Fibroblast of skin of right quadriceps (primary cell): ENCODE data around the gene ISYNA1.

Source experiments
- DNase-seq: peaks from one replicate; pipeline ENCODE4 v3.0.0-alpha.2; 2013

The ISYNA1 gene

DNA sequence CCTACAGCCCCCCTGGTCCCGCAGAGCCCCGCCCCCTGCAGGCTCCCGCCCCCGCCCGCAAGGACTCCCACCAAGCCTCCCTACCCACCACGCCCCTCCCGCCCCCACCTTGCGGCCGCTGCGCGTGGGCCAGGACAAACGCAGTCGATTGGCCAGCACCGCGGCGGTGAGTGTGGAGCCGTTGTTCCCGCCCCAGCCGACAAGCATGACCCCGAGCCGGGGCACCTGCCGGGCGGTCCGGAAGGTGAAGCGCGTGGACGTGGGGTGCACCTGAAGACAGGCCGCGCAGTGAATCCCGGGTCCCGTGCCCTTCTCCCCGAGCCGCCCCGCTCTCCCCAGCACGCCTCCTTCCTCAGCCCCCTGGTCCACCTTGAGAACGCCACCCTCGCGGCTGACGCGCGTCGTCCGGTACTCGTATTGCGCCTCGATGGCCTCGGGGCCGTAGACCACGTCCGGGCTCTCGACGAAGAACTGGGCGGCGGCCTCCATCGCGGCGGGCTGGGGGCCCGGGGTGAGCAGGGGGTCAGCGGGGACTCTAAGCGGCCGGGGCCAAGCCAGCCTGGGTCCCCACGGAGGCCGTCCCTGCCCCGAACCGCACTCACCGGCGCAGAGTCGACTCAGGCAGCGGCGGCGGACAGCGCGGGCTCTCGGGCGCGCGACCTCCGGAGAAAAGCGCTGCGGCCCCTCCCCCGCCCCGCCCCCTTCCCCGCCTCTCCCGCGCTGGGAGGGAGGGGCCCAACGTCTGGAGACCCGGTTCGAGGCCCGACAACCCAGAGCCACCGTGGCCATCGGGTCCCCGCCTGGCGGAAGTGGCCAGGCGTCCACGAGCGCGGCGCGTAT, at the start of gene ISYNA1:
Gene ISYNA1, minus strand, starts transcription at position 643 of the 840 bp plus-strand sequence. Its CDS starts 154 bp downstream, at position 489.
- no peak for DNase-seq

GRCh38 chr19:18486746-18487145, 48.8 kb upstream of the ISYNA1 start:
- DNase-seq: no peak

GRCh38 chr19:18484992-18485391, 47.1 kb upstream of the ISYNA1 start:
- no peak for DNase-seq

DNA sequence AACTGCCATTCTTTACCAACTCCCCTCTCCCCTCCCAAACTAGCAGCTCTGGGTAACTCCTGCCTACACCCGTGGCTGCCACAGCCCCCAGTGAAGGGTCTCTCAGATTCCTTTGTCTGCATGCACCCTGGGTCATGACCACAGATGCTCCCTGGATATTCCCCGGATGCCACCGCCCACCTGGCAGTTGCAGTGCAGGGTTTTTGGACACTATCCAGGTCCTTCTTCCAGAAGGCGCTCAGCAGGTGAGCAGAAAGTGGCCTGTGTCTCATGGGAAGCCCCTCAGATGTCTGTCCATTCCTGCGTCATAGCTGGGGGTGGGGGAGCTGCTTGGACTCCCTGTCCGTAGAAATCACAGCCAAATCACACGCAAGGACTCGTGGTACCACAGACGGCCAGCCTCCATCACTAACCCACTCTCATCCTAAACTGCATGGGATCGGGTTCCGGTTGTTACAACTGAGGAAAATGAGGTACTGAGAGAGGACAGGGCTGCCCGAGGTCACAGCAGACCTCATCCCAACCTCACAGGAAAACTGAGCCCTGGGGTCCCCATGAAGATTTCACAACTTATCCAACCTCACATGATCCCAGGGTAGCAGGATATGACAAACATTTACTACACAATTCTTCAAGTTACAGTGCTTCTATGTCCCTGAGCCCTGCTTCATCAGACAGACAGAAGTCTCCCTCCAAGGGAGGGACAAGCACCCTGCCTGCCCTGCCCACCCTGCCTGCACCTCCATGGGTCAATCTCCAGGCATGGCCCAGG, 45.4 kb upstream of the ISYNA1 start:
- DNase-seq: no peak

GRCh38 chr19:18481505-18482222, 43.7 kb upstream of the ISYNA1 start:
- no peak for DNase-seq

DNA sequence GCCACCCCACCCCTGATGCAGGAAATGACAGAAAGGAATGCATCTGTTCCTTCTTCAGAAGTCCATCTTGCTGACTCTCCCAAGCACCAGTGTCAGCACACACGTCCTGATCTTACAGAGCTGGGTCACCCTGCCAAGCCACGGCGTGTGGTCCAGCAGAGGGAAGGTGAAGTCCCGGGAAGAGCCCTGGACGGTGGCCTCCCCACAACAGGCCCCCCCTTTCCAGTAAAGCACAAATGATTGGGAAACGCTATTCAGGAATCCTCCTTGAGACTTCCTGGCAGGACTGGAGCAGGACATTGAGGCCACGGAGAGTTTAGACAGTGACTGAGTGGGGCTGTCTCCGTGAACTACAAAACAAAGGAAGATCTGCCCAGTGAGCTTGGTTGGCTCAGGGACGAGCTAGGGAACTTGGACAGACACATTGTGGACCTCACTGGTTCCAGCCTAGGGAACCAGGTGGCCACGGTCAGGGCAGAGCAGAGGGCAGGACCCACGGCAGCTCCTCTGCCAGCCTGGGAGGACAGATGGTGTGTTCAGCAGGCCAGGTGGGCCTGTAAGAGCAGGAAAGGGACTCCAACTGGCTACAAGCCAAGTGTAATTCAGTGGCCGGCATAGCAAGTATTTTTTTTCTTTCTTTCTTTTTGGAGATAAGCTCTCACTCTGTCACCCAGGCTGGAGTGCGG, 42.2 kb upstream of the ISYNA1 start:
- DNase-seq: peak; percentile 42

DNA sequence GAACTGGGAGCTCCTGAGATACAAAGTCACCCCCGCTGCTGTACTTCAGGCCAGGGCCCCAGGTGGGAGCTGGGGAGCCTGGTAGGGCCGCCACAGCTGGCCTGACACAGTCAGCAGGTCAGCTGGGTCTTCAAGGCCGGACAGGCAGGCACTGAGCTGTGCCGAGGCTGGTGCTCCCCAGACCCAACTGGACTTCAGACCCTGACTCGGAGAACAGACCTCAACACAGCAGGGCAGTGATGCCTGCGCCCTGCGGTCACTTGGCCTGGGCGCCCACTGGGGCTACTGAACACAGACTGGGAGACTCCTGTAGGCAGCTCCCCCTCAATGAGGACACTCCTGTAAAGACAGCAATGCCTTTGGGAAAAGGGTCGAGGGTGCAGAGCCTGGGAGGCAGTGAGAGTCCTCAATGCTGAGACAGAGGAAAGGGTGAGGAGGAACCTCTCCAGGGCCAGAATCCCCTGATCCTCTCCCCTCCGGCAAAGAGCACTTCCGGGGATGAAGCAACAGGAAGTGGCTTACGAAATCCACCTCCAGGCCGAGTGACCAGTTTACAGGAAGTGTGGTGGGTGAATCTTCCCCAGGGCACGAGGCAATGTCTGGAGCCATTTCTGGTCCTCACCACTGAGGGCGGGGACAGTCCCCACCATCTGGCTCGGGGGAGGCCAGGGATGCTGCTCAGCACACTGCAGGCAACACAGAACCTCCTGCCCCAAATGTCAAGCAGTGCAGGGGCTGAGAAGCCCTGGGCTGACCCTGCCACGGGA, 40.8 kb upstream of the ISYNA1 start:
- peak; percentile 81 for DNase-seq

- DNase-seq: no peak
These were observed 40.0 kb upstream of the ISYNA1 start for GRCh38 chr19:18477974-18478373.

DNA sequence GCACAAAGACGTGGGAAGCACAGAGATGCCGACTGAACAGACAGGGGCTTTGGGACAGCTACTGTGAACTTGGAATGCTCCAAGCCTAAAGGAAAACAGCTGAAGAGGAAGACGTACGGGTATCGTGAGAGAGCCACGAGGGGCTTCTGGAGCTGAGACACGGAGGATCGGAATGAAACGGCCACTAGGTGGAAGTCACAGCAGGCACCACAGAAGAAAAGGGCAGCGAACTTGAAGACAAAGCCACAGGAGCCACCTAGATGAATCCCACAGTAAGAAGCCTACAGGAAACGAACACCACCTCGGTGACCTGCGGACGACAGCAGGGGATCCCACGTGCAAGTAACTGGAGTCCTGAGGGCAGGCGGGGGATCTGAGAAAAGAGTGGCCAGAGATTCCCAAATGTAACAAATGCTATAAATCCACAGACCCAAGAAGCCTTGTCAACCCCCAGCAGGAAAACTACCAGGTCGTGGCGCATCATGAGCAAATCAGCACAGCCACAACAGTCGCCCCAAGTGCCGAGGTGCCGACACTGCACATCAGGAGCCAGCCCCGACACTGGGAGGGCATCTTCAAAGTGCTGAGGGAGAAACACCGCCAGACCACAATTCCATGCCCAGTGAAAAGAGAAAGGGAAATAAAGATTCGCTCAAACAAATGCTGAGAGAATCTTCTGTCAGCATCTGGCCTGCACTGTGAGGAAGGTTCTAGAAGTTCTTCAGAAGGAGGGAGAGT, 39.3 kb upstream of the ISYNA1 start:
- DNase-seq: no peak

- no peak for DNase-seq
These were observed 38.6 kb upstream of the ISYNA1 start for GRCh38 chr19:18476507-18477041.

GRCh38 chr19:18475762-18476331, 37.9 kb upstream of the ISYNA1 start:
- no peak for DNase-seq

GRCh38 chr19:18475004-18475453, 37.1 kb upstream of the ISYNA1 start:
- no peak for DNase-seq

- DNase-seq: no peak
These were observed 36.5 kb upstream of the ISYNA1 start for GRCh38 chr19:18474366-18474887.

- DNase-seq: no peak
These were observed 35.8 kb upstream of the ISYNA1 start for GRCh38 chr19:18473706-18474087.

GRCh38 chr19:18473003-18473705, 35.2 kb upstream of the ISYNA1 start:
- DNase-seq: no peak

DNA sequence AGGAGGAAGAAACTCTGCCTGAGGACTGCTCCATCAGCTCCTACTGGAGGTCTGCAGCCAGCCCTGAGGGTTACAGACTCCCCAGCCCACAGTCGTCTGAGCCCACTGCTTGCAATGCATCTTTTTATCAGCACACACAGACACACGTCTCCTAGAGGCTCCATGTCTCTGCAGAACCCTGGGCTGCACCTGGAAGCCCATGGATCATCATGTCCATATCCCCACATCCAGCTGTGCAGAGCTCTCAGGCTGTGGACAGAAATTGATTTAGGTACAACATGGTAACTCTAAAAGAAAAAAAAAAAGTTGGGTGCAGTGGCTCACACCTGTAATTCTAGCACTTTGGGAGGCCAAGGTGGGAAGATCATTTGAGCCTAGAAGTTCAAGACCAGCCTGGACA, 32.9 kb upstream of the ISYNA1 start:
- DNase-seq: no peak

DNA sequence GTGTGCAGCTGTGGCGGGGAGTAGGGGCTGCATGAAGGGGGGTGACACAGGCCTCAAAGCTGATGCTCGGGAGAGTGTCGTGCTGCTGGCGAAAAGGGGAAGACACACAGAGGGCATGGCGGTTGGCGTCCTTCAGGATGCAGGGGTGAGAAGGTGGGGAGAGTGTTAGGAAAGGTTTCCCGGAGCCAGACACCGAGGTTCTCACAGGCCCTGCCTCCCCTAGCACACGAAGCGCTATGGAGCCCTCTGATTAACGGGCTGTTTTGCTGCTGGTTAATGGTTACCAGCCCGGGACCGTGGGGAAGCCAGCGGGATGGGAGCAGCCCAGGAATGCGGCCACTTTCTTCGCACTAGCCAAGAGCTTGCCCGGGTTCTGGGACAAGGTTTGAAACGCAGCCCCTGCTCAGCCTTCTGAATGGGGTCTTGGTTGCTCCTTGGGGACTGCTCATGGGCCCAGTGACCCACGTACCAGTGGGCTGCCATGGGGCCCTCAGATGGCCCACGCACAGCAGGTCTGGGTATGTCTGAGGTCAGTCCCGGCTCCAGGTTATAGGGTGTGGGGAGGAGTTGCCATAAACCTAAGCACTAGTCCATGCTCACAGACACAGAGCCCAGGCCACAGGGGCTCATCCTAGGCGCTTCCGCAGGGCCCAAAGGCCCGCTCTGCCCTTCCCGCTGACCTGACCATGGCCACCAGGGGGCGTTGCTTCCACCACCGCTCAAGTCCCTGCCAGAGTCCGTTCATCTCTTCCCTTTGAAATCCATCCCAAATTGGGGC, 31.3 kb upstream of the ISYNA1 start:
- peak; percentile 53 for DNase-seq

DNA sequence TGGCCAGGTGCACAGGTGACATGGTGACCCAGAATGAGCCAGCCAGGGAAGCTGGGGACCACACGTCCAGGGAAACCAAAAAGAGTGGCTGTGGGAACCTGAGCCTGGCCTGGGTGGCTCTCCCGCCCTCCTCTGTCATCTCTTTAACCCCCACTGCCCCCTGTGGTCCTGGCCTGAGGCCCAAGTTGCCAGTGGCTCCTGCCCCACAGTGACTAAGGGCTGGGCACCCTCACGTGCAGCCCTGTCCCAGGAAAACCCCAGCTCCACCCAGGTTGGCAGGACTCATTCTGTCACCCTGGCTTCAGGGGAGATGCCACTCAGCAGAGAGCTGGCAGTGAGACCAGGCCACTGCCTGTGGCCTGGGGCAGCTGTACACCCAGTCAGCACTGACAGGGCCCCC, 30.6 kb upstream of the ISYNA1 start:
- DNase-seq: no peak

- no peak for DNase-seq
These were observed 30.0 kb upstream of the ISYNA1 start for GRCh38 chr19:18467978-18468377.
